CD4-positive, alpha-beta T cell treated with Interleukin-21 for 1 hour (primary cell): ENCODE results near the gene ENG.
"Not testable (repeated sequence)": the region's sequence is repeated elsewhere in the genome, so short reads cannot be mapped to it uniquely, and the experiment has no call there.

Experiments
- DNase-seq: peaks from one replicate; pipeline ENCODE4 v3.0.0-alpha.2; 2020

Gene ENG

GRCh38 chr9:127878001-127878651, 23.7 kb upstream of the ENG start:
- DNase-seq: no peak

GRCh38 chr9:127877566-127877998, 23.1 kb upstream of the ENG start, which contains the start of gene AK1:
Gene AK1, minus strand, starts transcription at chr9:127877675. Its CDS starts 3,058 bp downstream, at chr9:127874617.
- no peak for DNase-seq

GRCh38 chr9:127876764-127877562, 22.5 kb upstream of the ENG start:
- DNase-seq: no peak

- DNase-seq: no peak
These were observed 21.7 kb upstream of the ENG start for GRCh38 chr9:127876026-127876763.

GRCh38 chr9:127875306-127875966, 21.0 kb upstream of the ENG start:
- no peak for DNase-seq

GRCh38 chr9:127874301-127875221, 20.1 kb upstream of the ENG start:
- no peak for DNase-seq

GRCh38 chr9:127873886-127874285, 19.4 kb upstream of the ENG start:
- DNase-seq: no peak

GRCh38 chr9:127873223-127873691, 18.8 kb upstream of the ENG start:
- DNase-seq: no peak

GRCh38 chr9:127872369-127873222, 18.1 kb upstream of the ENG start:
- no peak for DNase-seq

GRCh38 chr9:127871531-127871930, 17.1 kb upstream of the ENG start:
- DNase-seq: no peak

GRCh38 chr9:127870887-127871286, 16.4 kb upstream of the ENG start:
- no peak for DNase-seq

GRCh38 chr9:127870153-127870491, 15.7 kb upstream of the ENG start:
- not testable (repeated sequence) for DNase-seq

GRCh38 chr9:127869310-127870152, 15.1 kb upstream of the ENG start:
- DNase-seq: peak; percentile 84

GRCh38 chr9:127868278-127868902, 13.9 kb upstream of the ENG start:
- no peak for DNase-seq

GRCh38 chr9:127867356-127868277, 13.2 kb upstream of the ENG start:
- DNase-seq: no peak

GRCh38 chr9:127866535-127866934, 12.1 kb upstream of the ENG start:
- DNase-seq: no peak

- DNase-seq: no peak
These were observed 11.4 kb upstream of the ENG start for GRCh38 chr9:127865645-127866464.
